AG08396 (cell line): ENCODE measurements around the gene DBF4B.

Source experiments
- DNase-seq: peaks from one replicate; pipeline ENCODE4 v3.0.0; 2012; ENCODE audit warnings: low spot score, mixed read lengths

The DBF4B gene

DNA sequence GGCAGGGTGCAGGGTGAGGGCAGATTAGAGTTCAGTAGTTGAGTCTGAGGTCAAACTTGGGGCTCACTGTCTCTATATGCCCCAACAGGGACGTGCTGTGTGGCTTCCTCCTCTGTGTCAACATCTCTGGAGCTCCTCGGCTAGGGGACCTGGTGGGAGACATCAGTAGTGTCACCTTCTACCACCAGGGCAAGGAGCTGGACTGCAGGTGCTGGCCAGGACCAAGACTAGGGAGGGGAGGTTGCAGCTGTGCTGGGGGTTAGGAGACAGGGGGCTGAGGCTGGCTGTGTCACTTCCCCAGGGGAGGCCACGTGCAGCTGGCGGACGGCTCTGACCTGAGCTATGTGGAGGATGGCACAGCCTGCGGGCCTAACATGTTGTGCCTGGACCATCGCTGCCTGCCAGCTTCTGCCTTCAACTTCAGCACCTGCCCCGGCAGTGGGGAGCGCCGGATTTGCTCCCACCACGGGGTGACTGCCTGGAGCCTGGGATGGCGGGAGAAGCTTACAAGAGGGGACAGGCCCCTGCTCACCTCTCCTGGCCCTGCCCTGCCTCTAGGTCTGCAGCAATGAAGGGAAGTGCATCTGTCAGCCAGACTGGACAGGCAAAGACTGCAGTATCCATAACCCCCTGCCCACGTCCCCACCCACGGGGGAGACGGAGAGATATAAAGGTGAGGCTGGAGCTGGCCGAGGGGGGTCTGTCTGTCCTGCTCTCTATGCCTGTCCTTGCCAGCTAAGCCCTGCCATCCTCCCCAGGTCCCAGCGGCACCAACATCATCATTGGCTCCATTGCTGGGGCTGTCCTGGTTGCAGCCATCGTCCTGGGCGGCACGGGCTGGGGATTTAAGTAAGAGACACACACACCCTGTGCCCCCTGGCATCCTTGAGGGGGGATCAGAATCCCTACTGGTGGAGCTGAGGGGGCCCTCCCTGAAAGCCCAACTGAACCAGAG lies 69.2 kb downstream of the DBF4B start:
- no peak for DNase-seq

DNA sequence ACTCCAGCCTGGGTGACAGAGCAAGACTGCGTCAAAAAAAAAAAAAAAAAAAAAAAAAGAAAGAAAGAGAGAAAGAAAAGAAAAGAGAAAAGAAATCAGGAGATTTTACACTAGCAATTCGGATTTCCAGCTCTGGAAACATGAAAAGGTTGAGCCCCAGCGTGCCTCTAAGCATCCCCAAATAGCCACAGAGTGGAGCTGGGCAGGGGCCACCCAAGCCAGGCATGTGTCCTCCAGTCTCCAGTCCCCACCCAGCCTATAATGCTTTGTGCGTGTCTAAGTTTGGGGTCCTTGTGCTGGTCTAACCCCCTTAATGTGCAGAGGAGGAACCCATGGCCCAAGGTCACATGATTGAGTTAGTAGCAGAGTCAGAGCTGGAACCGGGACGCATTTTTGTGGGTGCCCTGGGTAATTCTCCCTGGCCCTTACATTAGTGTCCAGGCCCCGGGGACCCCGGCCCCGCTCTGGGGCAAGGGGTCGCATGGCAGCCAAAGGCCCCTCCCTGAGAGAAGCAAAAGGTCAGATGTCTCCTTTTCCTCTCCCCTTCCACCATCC lies 70.3 kb downstream of the DBF4B start:
- no peak for DNase-seq

GRCh38 chr17:44779211-44780025 lies 71.0 kb downstream of the DBF4B start:
- DNase-seq, result peak; percentile 88

GRCh38 chr17:44780161-44780560 lies 71.7 kb downstream of the DBF4B start:
- no peak for DNase-seq

GRCh38 chr17:44780845-44781480 lies 72.5 kb downstream of the DBF4B start:
- no peak for DNase-seq

- DNase-seq, result no peak
Observed at GRCh38 chr17:44781551-44782325, 73.3 kb downstream of the DBF4B start.

GRCh38 chr17:44782326-44782850 lies 73.9 kb downstream of the DBF4B start:
- no peak for DNase-seq

DNA sequence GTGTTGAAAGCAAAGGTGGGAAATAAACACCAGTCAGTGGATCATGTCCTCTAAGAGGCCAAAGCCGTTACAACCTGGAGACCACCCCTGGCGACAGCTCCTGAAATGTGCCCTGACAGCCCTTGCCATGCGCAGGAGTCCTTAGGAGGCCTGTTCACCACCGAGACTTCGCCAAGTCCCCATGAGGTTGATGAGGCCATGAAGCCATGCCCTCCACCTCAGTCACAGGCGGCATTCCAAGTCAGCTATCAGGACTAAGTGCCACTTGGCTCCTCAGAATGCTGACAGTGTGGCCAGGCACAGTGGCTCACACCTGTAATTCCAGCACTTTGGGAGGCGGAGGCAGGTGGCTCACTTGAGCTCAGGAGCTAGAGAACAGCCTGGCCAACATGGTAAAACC lies 77.5 kb downstream of the DBF4B start:
- no peak for DNase-seq

- no peak for DNase-seq
Observed at GRCh38 chr17:44786551-44787081, 78.2 kb downstream of the DBF4B start.

GRCh38 chr17:44787271-44787940 lies 78.9 kb downstream of the DBF4B start:
- no peak for DNase-seq

DNA sequence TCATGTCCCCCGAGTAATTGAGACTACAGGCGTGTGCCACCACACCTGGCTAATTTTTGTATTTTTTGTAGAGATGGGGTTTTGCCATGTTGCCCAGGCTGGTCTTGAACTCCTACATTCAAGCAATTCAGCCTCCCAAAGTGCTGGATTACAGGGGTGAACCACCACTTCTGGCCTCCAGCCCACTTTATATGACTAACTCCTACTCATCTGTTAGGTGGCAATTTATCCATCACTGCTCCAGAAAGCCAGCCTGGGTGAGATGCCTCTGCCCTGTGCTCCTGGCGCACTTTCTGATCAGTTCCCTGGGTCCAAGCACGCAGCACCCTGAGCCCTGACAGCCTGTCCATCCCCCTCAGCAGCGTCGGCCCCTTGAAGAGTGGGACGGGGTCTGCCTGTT lies 79.7 kb downstream of the DBF4B start:
- no peak for DNase-seq

- DNase-seq, result no peak
Observed at GRCh38 chr17:44792276-44792675, 83.8 kb downstream of the DBF4B start.

DNA sequence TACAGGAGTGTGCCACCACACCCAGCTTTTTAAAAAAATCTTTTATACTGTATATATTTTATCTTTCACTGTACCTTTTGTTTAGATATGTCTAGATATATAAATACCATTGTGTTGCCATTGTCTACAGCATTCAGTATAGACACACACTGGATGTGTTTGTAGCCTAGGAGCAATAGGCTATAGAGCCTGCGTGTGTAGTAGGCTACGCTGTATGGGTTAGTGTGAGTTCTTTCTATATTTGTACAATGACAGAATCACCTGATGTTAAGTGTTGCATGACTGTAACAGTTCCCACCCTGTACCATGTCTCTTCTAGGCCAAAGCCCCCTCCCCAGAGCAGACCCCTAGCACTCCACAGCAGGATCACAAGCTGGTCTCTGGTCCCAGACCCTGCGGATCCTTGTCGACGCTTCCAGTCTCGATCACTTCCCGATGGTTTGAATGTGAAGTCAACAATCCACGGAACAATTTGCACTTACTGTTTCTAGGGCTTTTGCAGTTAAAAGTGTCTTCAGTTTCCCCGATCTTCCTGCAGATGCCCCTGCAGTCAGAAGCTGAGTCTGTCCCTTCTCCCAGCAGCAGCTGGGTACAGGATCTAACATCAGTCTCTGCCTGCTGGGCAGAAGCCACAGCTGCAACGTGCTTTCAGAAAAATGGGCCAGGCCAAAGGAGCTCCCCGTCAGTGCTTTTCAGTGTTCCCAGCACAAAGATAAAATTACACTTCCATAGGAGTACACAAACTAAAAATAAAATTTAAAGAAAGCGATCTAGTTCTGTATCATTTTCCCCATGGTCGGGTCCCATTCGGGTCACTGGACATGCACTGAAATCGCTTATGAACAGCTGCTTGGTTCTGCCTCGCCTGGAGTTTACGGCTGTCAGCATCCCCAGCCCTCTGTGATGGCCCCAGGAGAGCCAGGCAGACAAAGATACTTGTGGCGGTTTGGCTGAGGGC lies 85.7 kb downstream of the DBF4B start:
- DNase-seq, result no peak

GRCh38 chr17:44794851-44795413 lies 86.5 kb downstream of the DBF4B start:
- peak; percentile 61 for DNase-seq

GRCh38 chr17:44795421-44795820 lies 87.0 kb downstream of the DBF4B start:
- DNase-seq, result no peak

DNA sequence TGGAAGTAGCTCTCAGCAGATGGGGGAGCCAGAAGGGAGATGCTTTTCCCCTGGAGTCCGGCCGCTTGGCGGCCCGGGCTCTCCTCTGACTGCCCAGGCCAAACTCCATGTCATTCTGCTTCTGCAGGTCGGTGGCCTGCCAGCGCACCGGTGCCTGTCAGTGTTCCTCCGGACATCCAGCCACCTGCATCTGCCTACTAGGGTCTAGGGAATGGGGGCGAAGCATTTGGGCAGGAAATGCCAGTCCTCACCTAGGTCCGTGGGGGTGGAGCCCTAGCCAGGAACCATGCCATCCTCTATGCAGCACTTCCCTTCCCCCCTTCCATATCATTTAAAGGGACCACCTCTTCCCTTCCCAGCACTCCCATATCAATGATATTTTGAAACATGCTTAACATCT lies 87.5 kb downstream of the DBF4B start:
- DNase-seq, result no peak

DNA sequence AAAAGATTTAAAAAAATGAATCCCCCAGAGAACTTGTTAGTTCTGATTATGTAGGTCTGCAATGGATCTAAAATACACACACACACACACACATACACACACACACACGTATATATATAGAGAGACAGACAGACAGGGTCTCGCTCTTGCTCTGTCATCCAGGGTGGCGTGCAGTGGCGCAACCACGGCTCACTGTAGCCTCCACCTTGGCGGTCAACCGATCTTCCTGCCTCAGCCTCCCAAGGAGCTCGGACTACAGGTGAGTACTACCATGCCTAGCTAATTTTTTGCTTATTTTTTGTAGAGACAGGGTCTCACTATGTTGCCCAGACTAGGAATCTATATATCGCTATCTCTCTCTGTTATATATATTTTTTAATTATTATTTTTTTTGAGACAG lies 88.3 kb downstream of the DBF4B start:
- no peak for DNase-seq

DNA sequence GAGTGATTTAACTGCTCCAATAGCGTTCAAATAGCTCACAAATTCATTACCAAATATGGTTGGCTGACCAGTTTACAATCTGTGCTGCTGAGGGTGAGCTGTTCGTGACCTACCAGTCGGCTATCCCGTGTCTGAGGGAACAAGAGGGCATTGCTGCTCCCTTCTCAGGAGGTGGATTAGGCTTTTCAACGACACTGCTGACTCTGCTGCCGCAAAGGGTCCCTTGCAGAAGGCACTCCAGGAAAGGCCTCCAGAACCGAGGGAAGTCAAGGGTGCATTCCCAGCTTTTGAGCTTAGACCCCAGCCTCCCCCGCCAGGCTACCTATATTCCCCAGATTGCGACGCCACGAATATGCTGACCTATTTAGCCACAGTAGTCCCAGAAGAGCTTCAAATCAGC lies 89.3 kb downstream of the DBF4B start:
- DNase-seq, result peak; percentile 22

DNA sequence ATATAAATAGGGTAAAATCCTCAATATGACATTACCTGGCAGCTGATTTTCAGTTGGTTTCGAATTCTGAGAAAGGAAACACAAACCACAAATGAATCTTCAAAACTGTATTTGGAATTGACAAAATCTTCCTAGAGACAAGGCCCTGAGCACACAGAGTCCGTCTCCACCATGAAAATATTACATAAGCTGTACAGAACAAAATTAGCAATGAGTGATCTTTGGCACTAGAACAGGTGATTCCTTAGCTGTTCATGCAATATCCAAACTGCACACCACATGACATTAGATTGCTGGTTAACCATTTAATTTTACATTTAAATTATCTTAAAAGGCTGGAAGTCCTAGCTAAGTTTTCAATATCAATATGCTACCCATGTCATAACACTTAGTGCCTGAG lies 89.9 kb downstream of the DBF4B start:
- DNase-seq, result no peak
